HG03103 (cell line): Measurements from ENCODE around the gene SPAG9.

ENCODE experiments used
- ATAC-seq: cut with Tn5 transposase; IDR thresholded peaks from one replicate; pipeline ENCODE4 v1.9.1; 2021; ENCODE audit warnings: low read depth; ENCODE audit not compliant: unreplicated experiment

The SPAG9 gene

DNA sequence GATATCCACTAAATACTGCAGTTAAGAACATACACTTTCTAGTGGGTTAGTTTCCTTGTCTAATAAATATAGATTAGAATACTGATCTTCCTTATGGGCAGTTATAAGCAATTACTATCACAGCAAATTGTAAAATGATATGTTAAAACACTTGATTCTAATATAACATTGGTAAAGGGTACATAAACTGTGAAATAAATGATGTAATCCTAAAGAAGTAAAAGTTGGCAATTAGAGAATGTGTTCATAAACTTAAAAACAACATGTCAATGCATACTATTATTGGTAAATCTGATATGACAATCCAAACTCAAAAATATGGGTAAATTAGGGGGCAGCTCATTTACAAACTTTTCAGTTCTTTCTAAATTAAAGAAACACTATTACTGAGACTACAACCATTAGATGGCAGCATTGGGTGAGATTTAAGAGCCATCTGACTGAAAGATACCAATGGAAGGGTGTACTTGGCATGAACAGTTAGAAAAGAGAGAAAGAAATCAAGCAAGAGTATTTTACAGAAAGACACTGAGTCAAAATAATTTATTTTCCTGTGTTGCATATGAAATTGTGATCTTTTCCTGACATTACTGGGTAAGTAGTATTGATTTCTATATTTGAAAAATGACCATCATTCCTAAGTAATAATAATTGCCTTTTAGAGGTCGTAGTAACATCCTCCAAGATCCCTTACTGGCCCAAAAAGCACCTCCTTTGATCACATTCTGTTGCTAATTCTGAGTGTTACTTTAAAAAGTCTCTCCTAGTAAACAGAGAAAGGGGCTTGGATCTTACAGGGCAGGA lies 119.6 kb downstream of the SPAG9 start:
- no peak for ATAC-seq

DNA sequence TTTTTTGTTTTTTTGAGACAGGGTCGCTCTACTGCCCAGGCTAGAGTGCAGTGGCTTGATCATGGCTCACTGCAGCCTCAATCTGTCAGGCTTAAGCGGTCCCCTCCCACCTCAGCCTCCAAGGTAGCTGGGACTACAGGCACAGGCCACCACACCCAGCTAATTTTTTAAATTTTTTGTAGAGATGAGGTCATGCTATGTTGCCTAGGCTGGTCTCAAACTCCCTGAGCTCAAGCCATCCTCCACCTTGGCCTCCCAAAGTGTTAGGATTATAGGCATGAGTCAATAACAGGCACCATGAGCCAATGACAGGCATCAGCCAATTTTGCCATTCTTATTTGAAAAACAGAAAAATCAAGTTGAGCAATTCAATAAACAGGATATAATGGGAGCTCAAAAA lies 125.0 kb downstream of the SPAG9 start:
- ATAC-seq: no peak

DNA sequence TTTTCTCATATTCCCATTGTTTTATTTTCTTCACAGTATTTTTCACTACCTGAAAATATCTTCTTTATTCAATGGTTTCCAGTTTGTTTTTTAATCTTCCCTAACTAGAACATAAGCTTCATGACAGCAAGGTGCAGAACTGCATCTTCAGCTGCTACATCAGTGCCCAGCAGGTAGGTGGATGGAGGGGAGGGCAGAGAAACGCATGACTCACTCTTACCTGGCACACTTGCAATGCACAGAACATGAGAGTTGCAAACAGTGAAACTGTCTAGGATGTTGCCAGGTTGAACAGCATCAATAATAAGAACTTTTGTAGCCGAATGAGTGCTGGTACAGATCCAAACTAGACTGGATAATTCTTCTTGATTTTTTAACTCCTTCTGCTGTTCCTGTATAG lies 127.1 kb downstream of the SPAG9 start:
- ATAC-seq: no peak

DNA sequence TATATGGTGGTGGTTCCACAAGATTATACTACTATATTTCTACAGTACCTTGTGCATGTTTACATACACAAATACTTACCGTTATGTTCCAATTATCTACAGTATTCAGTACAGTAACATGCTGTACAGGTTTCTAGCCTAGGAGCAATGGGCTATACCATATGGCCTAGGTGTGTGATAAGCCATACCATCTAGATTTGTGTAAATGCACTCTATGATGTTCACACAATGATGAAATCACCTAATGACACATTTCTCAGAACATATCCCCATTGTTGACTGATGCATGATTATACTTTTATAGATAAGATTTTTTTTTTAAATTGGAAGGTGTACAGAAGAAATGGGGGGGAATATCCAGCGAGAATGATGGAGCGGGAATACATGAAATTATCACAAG lies 131.5 kb downstream of the SPAG9 start:
- no peak for ATAC-seq

DNA sequence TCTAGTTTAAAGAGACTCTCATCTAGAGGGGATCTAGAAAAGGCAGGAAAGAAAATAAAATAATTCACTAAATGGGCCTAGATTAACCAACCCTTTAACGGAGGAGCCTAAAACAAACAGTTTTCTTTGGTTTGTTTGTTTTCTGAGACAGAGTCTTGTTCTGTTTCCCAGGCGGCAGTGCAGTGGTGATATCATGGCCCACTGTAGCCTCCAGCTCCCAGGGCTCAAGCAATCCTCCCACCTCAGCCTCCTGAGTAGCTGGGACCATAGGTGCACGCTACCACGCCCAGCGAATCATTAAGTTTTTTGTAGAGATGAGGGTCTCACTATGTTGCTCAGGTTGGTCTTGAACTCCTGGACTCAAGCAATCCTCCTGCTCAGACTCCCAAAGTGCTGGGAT lies 132.2 kb downstream of the SPAG9 start:
- ATAC-seq: no peak

DNA sequence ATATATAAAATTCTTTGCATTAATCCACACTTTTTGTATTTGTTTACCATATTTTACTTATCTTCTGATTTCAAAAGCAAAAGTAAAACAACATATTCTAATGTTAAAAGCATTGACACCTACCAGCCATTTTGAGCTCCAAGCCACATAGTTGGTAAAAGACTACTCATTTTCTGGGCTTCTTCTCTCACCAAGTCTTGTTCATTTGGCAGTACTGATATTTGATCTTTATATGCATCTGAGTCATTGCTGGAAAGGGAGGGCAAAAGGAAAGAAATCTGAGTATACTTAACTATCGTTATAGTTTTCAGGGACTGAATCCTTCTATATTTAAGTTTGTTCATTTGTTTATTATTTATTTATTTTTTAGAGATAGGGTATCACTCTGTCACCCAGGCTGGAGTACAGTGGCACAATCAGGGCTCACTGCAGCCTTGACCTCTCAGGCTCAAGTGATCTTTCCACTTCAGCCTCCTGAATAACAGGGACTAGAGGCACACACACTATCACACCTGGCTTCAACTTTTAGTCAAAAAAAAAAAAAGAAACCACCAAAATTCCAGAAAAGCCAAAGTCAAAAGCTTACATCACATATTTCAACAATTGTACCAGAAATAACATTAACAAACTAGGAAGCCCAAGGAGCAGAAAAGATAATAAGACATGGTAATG lies 133.5 kb downstream of the SPAG9 start:
- ATAC-seq: no peak

DNA sequence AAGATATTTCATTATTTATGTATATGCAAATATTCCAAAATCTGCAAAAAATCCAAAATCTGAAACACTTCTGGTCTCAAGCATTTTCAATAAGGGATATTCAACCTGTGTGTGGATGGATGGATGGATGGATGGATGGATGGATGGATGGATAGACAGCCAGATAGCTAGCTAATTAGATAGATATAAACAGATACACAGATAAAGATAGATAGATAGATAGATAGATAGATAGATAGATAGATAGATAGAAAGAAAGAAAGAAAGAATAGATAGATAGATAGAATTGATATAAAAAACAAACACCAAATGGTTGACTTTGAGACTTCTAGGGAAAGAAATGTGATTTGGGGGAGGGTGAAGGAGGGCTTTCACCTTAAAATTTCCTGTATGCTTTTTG lies 139.4 kb downstream of the SPAG9 start:
- ATAC-seq: no peak

DNA sequence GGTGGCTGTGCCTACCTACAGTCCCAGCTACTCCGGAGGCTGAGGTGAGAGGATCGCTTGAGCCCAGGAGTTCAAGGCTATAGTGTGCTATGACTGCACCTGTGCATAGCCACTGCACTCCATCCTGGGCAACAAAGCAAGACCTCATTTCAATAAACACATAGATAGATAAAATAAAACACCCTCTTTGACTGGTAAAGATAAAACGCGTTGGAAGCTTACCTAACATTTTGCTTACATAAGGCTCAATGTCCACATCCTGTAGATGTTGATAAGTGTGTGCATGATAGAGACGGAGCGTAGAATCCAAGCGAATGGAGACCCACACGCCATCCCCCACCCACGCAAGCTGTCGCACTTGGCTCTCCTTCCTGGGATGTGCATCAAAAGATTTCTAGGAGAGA lies 141.1 kb downstream of the SPAG9 start:
- no peak for ATAC-seq

DNA sequence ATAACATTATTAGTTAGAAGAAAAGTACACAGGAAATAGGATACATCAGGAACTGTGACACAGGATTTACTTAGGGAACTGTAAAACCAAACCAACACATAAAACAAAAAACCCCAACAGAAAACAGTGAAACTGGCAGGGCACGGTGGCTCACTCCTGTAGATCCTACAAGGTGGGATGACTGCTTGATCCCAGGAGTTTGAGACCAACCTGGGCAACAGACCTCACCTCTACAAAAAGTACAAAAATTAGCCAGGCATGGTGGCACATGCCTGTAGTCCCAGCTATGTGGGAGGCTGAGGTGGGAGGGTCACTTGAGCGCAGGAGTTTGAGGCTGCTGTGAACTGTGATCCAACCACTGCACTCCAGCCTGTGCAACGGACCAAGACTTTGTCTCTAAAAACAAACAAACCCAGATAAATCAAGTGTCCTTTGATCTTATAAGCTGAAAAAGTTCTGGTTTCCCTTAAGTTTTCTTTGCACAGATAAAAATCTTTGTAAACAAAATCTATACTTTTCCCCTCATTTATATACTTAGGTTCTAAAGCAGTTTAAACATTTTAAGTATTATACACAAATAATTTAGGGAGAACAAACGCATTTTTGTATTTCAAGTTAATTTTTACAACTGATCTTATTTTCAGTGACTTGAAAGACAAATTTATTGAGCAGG lies 143.0 kb downstream of the SPAG9 start:
- no peak for ATAC-seq

DNA sequence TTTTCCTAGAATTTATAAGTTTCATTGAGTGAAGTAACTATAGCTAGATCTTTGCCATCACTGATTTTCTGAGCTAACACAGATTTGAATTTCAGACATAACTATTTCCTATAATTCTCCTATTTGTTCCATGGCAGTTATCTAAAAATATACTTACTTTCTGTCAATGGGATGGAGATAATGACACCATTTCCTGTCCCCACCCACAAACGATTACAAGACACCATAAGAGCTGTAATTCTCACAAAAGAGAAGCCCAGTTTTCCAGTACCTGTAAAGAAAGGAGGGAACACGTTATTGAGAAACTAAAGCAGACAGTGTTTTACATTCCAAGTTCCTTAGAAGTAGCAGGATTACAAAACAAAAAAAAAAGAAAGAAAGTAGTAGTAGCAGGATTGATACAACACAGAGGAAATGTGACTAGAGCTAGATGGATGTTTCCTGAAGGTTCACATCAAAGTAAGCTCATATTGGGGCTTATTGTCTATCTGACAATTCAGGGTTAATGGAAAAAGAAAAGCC lies 143.7 kb downstream of the SPAG9 start:
- no peak for ATAC-seq

DNA sequence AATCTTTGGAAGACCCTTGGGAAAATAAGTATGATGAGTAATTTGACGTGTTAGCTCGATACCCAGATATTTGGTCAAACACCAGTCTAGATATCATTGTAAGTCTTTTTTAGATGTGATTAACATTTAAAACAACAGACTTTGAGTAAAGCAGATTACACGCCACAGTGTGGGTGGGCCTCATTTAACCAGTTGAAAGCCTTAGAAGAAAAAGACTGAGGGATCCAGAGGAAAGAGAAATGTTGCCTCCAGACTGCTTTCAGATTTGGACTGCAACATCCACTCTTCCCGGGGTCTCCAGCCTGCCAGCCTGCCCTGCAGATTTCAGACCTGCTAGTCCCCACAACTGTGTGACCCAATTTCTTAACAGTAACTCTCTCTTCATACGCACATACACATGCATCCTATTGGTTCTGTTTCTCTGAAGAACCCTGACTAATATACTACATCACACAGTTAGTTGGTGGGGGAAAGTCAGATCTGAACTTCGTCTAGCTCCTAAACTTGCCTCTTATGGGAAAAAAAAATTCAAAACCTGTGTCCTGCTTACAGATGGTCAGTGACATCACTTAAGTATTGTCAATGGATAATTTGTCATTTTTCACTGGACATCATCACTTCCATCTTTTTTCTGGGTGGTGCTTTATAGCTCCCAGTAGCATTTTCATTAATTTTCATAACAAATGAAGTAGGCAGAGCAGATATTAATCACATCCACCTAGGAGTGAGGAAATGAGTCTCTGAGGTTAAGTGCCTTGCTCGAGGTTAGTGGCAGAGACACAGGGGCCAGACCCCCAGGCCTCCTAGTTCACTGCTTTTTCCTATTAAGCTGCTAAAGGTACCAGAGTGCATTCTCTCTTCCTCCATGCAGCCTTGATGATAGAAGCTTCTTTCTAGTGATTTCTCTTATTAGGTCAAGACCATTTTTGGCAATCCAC lies 146.8 kb downstream of the SPAG9 start:
- ATAC-seq: no peak

DNA sequence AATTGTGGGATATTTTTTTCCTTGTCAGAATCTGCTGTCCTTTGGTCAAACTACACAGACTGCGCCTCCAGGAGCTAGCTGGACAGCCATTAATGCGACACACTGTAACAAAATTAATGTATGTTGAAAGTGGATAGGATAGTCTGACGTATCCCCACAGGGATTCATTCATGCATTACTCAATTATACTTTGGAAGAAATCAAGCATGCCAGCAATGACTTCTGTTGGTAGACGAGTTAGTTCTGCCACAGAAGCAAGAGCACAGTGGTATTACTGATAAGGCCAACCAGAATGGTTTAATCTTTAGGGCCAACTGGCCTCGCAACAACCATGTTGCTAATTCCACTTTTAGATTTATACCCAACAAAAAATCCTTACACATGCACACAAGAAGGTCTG lies 148.1 kb downstream of the SPAG9 start:
- ATAC-seq: no peak

DNA sequence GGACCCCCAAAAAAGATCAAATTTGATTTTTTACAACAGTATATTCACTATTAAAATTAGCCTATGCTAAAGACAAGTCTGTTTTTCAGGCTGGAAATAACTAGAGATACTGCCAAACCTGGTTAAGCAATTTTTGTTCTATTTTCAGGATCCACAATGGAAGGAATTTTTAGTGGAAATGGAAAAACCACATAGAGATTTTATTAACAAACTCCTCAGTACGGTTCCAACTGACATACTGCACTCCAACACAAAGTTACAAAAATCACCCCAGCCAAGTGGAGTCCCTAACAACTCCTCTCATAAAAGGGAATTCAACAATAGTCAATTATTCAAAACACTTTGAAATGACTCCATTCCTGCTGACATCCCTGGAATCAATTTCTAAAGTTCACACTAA lies 152.9 kb downstream of the SPAG9 start:
- ATAC-seq: no peak

DNA sequence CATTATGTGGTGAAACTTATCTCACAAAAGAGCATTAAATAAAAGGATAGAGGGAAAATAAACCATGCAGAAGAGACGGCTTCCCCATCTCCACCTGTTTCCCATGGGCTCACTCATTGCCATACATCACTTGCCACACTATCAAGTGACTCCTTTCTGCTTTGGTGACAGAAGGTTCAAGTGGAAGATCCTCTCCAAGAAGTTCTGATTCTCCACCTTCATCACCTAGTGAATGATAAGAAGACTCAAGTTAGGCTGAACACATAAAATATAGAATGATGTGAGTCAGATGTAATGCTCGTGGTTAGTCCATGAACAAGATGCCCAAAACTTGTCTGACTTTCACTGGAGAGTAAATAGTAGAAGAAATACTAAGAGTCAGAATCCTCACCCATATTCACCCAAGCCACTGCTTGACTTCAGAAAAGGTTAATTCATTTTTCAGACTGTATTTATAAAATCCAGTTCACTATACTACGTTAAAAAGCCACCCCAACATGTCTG lies 154.5 kb downstream of the SPAG9 start:
- no peak for ATAC-seq

DNA sequence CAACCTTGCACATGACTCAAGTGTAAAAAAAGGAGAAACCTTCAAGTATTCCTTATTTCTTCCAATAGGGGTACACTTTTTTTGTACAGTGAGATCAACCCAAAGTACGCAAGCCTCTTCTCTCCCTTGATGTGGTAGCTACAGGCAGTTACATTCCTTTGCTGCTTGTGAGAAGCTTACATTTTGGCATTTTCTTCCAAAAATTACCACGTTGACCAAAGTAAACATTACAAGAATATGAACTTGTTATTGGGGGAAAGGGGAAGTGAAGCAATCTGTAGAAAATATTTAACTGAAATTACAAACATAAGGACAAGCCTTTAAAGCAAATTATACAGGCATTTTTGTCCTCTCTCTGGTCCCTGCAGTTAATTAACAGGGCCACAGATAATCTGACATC lies 157.5 kb downstream of the SPAG9 start:
- no peak for ATAC-seq

DNA sequence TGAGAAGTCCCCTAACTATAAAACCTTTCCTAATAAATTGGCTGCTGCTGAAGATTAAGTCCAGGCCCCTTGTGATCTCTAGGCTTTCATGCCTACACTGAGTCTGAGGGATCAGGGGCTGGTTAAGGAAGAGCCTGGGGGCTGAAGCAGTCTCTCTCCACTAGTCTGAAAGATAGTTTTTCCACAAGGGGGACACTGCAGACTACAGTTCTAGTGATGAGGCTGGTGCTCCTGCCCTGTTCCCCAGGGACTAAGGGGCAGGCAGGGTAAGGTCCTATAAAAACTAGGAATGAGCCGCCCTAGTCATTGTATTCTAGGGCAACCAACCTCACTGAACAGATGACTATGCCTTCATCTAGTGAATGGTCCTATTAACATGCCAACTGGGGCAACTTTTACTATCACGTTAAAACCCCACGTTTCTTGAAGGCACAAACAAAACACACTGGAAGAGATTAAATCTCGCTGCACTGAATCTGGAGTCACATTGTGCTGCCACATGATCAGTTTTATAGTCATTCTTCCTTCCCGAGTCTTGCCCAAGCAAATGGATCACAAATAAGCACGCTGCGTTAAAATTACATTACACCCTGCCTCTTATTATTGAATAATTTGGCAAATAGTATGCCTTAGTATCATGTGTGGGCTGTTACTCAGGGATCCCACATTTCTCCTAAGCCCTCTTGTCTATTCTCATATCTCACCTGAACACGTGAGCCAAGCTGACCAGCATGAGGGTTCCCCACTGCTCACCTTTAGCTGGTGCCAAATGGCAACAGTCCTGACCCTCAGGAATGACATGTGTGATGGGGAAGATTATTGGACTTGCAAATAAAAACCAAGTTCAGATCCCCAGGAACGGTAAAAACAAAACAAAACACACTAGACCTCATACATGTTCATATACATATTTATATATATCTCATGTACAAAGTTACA lies 159.1 kb downstream of the SPAG9 start:
- no peak for ATAC-seq

DNA sequence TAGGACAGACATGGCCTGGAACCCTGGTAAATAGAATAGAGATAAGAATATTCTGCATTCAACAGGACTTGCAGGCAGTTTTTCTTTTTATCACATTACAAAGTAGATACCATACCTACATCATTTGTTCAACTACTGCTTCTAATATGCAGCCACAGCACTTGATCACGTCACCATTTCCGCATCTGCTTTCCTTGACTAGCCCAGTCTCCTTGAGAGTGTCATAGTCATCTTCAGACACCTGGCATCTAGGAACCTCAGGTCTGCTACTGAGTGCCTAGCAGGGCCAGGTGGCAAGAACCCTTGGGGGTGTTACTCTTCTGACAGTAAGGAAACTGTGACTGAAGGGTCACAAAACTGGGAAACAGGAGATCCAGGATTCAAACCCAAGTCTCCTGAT lies 161.3 kb downstream of the SPAG9 start:
- ATAC-seq: no peak

DNA sequence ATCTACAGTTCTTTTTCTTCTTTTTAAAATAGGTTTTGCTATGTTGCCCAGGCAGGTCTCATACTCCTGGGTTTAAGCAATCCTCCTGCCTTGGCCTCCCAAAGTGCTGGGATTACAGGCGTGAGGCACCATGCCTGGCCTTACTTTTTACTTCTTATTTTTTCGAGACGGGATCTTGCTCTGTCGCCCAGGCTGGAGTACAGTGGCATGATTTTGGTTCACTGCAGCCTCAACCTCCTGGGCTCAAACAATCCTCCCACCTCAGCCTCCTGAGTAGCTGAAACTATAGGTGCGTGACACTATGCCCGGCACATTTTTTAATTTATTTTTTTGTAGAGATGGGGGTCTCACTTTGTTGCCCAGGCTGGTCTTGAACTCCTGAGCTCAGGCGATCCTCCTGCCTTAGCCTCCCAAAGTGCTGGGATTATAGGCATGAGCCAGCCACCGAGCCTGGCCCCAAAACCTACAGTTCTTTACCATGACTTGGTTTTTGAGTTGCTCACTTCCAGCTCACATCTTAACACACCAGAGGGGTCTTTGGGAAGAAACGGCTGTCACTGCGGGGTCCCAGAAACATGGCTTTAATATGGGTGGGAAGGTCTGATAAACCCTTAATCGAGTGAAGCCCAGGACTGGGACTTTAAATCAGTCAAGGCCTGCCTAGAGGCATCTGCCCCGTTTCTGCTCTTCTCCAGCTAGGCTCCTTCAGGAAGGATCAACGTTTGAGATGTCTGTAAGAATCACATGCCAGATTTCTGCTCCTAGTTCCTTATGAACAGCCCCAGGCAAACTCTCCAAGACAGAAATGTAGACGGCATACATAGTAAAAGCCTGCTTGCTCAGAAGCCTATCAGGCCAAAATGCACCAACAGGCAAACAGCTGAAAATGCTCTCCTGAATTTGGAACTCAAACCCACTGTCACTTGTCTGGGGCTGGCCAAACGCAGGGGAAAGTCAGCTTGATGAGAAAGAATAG lies 162.8 kb downstream of the SPAG9 start:
- no peak for ATAC-seq
